HL-60 (cell line): ENCODE data around the gene MFAP2.

Source experiments
- TF ChIP-seq, protein P1 (sequence below): IDR thresholded peaks from 2 replicates; pipeline ENCODE4 v1.6.1; 2012; ENCODE audit warnings: low read depth; ENCODE audit not compliant: insufficient replicate concordance
- TF ChIP-seq, protein P2 (sequence below): IDR thresholded peaks from one replicate; pipeline ENCODE4 v1.5.1; 2011; ENCODE audit warnings: low read length, control low read depth, inconsistent platforms; ENCODE audit not compliant: insufficient read depth

DNA sequence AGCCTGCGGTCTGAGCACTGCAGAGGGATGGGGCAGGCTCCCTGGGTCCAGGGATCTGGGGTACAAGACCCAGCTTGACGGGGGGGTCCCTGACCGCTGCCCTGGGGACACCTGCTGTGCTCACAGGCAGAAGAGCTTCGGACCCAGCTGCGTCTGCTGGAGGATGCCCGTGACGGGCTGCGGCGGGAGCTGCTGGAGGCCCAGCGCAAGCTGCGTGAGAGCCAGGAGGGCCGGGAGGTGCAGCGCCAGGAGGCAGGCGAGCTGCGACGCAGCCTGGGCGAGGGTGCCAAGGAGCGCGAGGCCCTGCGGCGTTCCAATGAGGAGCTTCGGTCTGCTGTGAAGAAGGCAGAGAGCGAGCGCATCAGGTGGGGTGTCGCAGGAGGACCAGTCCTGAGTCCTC, 25.2 kb downstream of the MFAP2 start:
- TF ChIP-seq, protein P1, sequence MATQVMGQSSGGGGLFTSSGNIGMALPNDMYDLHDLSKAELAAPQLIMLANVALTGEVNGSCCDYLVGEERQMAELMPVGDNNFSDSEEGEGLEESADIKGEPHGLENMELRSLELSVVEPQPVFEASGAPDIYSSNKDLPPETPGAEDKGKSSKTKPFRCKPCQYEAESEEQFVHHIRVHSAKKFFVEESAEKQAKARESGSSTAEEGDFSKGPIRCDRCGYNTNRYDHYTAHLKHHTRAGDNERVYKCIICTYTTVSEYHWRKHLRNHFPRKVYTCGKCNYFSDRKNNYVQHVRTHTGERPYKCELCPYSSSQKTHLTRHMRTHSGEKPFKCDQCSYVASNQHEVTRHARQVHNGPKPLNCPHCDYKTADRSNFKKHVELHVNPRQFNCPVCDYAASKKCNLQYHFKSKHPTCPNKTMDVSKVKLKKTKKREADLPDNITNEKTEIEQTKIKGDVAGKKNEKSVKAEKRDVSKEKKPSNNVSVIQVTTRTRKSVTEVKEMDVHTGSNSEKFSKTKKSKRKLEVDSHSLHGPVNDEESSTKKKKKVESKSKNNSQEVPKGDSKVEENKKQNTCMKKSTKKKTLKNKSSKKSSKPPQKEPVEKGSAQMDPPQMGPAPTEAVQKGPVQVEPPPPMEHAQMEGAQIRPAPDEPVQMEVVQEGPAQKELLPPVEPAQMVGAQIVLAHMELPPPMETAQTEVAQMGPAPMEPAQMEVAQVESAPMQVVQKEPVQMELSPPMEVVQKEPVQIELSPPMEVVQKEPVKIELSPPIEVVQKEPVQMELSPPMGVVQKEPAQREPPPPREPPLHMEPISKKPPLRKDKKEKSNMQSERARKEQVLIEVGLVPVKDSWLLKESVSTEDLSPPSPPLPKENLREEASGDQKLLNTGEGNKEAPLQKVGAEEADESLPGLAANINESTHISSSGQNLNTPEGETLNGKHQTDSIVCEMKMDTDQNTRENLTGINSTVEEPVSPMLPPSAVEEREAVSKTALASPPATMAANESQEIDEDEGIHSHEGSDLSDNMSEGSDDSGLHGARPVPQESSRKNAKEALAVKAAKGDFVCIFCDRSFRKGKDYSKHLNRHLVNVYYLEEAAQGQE = no peak
- TF ChIP-seq, protein P2, sequence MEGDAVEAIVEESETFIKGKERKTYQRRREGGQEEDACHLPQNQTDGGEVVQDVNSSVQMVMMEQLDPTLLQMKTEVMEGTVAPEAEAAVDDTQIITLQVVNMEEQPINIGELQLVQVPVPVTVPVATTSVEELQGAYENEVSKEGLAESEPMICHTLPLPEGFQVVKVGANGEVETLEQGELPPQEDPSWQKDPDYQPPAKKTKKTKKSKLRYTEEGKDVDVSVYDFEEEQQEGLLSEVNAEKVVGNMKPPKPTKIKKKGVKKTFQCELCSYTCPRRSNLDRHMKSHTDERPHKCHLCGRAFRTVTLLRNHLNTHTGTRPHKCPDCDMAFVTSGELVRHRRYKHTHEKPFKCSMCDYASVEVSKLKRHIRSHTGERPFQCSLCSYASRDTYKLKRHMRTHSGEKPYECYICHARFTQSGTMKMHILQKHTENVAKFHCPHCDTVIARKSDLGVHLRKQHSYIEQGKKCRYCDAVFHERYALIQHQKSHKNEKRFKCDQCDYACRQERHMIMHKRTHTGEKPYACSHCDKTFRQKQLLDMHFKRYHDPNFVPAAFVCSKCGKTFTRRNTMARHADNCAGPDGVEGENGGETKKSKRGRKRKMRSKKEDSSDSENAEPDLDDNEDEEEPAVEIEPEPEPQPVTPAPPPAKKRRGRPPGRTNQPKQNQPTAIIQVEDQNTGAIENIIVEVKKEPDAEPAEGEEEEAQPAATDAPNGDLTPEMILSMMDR = no peak
